K562 treated with DMSO at 1 percent for 12 hours (cell line): ENCODE measurements around the gene ATN1. TPM values are rescaled to one million over a fixed set of nuclear protein-coding genes. Genes with fewer than 3 reads are reported as not detected.

Experiments
- total RNA-seq: library from RNA; unstranded; fragments of 300-600 nt; gene quantifications from 2 replicates; pipeline ENCODE4 v1.2.3, GENCODE V29; 2022; ENCODE audit not compliant: insufficient read depth

The ATN1 gene, protein sequence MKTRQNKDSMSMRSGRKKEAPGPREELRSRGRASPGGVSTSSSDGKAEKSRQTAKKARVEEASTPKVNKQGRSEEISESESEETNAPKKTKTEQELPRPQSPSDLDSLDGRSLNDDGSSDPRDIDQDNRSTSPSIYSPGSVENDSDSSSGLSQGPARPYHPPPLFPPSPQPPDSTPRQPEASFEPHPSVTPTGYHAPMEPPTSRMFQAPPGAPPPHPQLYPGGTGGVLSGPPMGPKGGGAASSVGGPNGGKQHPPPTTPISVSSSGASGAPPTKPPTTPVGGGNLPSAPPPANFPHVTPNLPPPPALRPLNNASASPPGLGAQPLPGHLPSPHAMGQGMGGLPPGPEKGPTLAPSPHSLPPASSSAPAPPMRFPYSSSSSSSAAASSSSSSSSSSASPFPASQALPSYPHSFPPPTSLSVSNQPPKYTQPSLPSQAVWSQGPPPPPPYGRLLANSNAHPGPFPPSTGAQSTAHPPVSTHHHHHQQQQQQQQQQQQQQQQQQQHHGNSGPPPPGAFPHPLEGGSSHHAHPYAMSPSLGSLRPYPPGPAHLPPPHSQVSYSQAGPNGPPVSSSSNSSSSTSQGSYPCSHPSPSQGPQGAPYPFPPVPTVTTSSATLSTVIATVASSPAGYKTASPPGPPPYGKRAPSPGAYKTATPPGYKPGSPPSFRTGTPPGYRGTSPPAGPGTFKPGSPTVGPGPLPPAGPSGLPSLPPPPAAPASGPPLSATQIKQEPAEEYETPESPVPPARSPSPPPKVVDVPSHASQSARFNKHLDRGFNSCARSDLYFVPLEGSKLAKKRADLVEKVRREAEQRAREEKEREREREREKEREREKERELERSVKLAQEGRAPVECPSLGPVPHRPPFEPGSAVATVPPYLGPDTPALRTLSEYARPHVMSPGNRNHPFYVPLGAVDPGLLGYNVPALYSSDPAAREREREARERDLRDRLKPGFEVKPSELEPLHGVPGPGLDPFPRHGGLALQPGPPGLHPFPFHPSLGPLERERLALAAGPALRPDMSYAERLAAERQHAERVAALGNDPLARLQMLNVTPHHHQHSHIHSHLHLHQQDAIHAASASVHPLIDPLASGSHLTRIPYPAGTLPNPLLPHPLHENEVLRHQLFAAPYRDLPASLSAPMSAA (N-terminal part only)
- total RNA-seq, result 15.3 and 39.8 TPM in 2 replicates

DNA sequence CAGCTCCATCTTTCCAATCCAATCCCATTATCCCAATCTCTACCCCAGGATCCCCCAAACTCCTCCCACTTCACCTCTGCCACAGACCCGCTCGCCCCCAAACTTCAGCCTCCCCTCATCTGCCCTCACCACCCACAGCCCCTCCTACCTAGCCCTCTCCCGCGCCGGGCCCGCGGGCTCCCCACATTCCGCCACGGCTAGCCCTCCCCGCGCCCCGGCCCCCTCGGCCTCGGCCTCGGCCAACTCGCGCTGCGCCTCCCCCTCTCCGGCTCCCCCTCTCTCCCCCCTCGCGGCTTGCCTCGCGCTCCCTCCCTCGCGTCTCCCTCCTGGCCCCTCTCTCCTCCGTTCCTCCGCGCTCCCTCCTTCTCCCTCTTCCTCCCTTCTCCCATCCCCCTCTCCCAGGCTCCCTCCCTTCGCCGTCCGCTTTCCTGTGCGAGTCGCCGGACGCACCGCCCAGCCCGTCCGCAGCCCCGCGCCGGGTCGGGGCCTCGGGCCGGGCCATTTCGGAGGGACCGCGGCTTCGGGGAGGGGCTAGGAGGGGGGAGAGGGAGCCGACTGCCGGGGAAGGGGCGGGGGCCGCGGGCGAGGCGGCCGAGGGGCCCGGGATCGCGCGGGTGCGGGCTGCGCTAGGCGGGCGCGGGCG lies at the start of gene ATN1:
TSS of gene ATN1 (plus strand) at position 581 of the 643 bp plus-strand sequence. CDS start 6,043 bp downstream, outside the sequence.

GRCh38 chr12:6904280-6905276 lies 23.2 kb upstream of the ATN1 start, which contains the start of gene LRRC23:
TSS of gene LRRC23 (plus strand) at chr12:6904822. CDS start at chr12:6905634, 812 bp downstream.

GRCh38 chr12:6914246-6914946 lies 13.4 kb upstream of the ATN1 start, which contains the start of gene ENO2:
TSS of gene ENO2 (plus strand) at chr12:6914580. CDS start at chr12:6915833, 1,253 bp downstream.

DNA sequence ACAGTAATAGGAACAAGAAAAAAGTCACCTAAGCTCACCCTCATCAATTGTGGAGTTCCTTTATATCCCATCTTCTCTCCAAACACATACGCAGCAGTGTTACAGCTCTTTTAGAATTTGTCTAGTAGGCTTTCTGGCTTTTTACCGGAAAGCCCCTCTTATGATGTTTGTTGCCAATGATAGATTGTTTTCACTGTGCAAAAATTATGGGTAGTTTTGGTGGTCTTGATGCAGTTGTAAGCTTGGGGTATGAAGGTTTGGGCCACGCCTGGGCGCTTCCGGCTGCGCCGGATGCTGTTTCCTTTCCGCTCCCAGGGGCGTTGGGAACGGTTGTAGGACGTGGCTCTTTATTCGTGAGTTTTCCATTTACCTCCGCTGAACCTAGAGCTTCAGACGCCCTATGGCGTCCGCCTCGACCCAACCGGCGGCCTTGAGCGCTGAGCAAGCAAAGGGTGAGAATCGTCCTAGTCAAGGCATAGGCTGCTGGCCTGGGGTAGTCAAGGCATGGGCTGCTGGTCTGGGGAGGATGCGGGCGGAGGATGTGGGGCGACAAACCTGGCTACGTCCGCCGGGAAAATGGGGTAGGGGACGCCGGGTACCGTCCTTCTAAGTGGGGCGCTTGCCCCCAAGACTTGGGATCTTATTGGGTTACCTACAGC lies 16.1 kb downstream of the ATN1 start, which contains the start of the genes C12orf57 and RNU7-1:
TSS of gene C12orf57 (plus strand) at position 301 of the 659 bp plus-strand sequence. CDS start at position 401, 100 bp downstream.
TSS of gene RNU7-1 (plus strand) at position 95 of the 659 bp plus-strand sequence.

GRCh38 chr12:6950811-6951540 lies 23.2 kb downstream of the ATN1 start, which contains the start of gene PTPN6:
TSS of gene PTPN6 (plus strand) at chr12:6951356. CDS start at chr12:6951513, 157 bp downstream.

Other genes starting within 250 kb of the ATN1 start
- gene ZNF384, start 238.6 kb upstream of the ATN1 start, total RNA-seq, result 7.5 and 38.1 TPM in 2 replicates
- gene PIANP, start 227.1 kb upstream of the ATN1 start, total RNA-seq, result not detected in 2 replicates
- 21.1 and 32.5 TPM in 2 replicates for gene COPS7A, start 203.9 kb upstream of the ATN1 start, total RNA-seq
- 133 and 149 TPM in 2 replicates for gene MLF2, start 174.8 kb upstream of the ATN1 start, total RNA-seq
- gene PTMS, start 161.6 kb upstream of the ATN1 start, total RNA-seq, result 336 and 424 TPM in 2 replicates
- 0.92 and 1.6 TPM in 2 replicates for gene LAG3, start 155.4 kb upstream of the ATN1 start, total RNA-seq
- 0.70 TPM in 1 of 2 replicates, not detected in the other for gene CD4, start 138.4 kb upstream of the ATN1 start, total RNA-seq
- 2.0 and 3.7 TPM in 2 replicates for gene GPR162, start 106.1 kb upstream of the ATN1 start, total RNA-seq
- 17.7 and 18.5 TPM in 2 replicates for gene P3H3, start 99.6 kb upstream of the ATN1 start, total RNA-seq
- 3.0 and 3.1 TPM in 2 replicates for gene GNB3, start 87.0 kb upstream of the ATN1 start, total RNA-seq
- 32.5 and 43.7 TPM in 2 replicates for gene CDCA3, start 76.7 kb upstream of the ATN1 start, total RNA-seq
- 45.6 and 61.5 TPM in 2 replicates for gene USP5, start 75.8 kb upstream of the ATN1 start, total RNA-seq
- gene TPI1, start 60.4 kb upstream of the ATN1 start, total RNA-seq, result 410 and 515 TPM in 2 replicates
- gene SPSB2, start 54.7 kb upstream of the ATN1 start, total RNA-seq, result 5.4 and 6.6 TPM in 2 replicates
- 4.7 and 13.1 TPM in 2 replicates for gene LRRC23, start 23.1 kb upstream of the ATN1 start, total RNA-seq
- gene ENO2, start 13.4 kb upstream of the ATN1 start, total RNA-seq, result 29.5 and 40.4 TPM in 2 replicates
- gene RNU7-1, start 15.9 kb downstream of the ATN1 start, total RNA-seq, result not detected in 2 replicates
- gene C12orf57, start 16.1 kb downstream of the ATN1 start, total RNA-seq, result 403 and 716 TPM in 2 replicates
- 8.0 and 8.3 TPM in 2 replicates for gene PTPN6, start 23.4 kb downstream of the ATN1 start, total RNA-seq
- 261 and 278 TPM in 2 replicates for gene PHB2, start 42.7 kb downstream of the ATN1 start, total RNA-seq
- gene EMG1, start 43.0 kb downstream of the ATN1 start, total RNA-seq, result 14.9 and 18.5 TPM in 2 replicates
- 13.6 and 38.4 TPM in 2 replicates for gene LPCAT3, start 90.5 kb downstream of the ATN1 start, total RNA-seq
- gene C1S, start 132.8 kb downstream of the ATN1 start, total RNA-seq, result 2.8 TPM in 1 of 2 replicates, not detected in the other
- gene C1R, start 164.5 kb downstream of the ATN1 start, total RNA-seq, result 2.8 and 5.8 TPM in 2 replicates
- gene C1RL, start 181.3 kb downstream of the ATN1 start, total RNA-seq, result 5.0 and 16.1 TPM in 2 replicates
- gene RBP5, start 200.9 kb downstream of the ATN1 start, total RNA-seq, result 3.2 and 3.7 TPM in 2 replicates
- gene CLSTN3, start 202.4 kb downstream of the ATN1 start, total RNA-seq, result 7.7 and 18.4 TPM in 2 replicates